Daoy (cell line): ENCODE measurements around the gene NKX6-1. TPM values are rescaled to one million over a fixed set of nuclear protein-coding genes. Genes with fewer than 3 reads are reported as not detected.

Experiments used
- DNase-seq: peaks from one replicate; pipeline ENCODE4 v3.0.0-alpha.2; 2015; ENCODE audit warnings: low read depth
- total RNA-seq: library from RNA; depleted of rRNA; stranded (reverse); fragments of >200 nt; shearing (Covaris generic); gene quantifications from 2 replicates; pipeline ENCODE4 v1.2.3, GENCODE V29; 2014

NKX6-1 gene
- total RNA-seq, 1 experiment from 2014 or later, result 0.86 TPM

DNA sequence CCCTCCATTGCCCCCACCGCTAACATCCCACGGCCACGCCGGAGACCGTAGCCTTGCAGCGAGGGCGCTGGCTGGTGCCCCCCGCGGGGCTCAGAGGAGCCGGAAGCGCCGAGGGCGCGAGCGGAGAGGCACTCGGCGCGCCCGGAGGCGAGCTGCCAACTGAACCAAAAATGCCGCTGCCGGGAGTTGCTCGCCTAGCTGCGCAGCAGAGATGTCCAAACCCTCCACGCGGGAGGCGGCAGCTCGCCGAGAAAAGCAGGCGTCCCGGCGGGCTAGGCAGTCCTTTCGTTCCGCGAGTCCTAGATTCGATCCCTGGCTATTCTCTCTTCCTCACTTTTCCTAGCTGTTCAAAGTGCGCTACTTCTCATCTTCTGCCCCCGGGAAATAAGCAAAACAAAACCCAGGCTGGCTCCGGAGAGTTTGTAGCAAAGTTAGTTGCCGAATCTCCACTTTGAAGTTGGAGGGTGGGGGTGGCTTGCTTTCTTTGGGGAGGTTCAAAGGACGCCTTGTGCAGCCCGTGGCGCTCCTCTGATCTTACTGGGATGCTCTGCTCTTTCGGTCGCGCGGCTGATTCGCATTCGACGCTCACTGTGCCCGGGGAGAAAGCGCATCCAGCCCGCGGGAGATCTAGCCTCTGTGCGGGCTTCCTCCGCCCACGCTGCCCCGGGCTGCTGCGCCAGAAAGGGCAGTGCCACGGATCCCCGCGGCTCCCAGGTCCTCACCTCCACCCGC, 723 bp downstream of the NKX6-1 start:
- DNase-seq, result peak; percentile 29

DNA sequence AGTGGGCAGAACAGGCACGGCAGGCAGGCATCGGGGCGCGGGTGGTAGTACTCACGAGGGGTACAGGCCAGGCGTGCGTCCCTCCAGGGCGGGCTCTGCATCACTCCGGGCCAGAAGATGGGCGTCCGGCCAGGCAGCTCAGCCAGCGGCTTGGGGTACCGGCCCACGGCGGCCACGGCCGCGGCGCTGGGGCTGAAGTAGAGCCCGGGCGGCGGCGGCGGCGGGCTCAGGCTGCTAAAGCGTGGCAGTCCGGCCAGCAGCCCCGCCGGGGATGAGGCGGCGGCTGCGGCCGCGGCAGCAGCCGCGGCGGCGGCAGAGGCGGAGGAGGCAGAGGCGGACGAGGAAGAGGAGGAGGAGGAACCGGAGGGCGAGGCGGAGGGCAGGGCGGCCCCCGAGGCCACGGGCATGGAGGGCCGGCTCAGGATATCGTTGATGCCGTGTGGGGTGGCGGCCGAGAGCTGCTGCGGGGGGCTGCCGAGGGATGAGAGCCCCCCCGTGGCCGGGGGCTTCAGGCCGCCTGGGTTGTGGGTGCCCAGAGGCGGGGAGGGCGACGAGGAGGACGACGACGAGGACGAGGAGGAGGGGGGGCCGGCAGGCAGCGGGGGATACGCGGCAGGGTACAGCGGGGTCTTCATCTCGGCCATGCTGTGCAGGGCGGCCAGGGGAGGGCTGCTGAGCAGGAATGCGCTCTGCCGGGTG, 1.4 kb downstream of the NKX6-1 start:
- no peak for DNase-seq

DNA sequence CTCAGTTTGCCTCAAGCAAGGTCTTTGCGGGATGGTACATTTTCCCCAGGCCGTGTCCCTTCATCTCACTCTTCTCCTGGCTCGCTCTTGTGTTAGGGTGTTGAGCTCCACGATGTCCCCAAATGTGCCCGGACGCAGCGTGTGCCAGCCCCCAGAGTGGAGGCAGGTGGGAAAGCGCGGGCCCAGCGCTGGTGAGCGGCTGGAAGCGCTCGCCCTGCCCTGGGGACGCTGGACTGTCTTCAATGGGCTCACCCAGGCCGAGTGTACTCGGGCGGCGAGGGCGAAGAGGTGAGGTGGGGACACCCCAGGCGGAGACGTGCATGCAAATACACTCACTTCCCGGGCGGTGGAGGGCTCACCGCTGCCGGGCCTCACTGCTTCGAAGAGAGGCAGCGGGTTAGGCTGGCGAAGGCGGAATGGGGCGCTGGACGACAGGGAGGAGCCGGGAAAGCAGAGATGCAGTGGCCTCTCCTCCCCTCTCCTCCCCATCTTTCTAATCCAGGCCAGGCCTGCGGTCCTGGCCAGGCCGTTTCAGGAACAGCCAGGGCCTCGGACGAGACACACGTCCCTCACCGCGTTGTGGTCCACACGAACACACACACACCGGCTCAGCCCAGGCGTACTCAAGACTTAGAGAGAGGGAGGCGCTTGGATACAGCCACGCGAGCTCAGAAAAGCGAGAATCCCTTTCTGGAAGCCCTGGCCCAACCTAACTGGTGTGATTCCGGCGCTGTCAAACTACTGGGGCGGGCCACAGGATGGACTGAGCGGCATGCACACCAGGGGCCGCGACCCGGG, 2.2 kb downstream of the NKX6-1 start:
- DNase-seq, result no peak

GRCh38 chr4:84496331-84496705, 2.8 kb downstream of the NKX6-1 start:
- no peak for DNase-seq

DNA sequence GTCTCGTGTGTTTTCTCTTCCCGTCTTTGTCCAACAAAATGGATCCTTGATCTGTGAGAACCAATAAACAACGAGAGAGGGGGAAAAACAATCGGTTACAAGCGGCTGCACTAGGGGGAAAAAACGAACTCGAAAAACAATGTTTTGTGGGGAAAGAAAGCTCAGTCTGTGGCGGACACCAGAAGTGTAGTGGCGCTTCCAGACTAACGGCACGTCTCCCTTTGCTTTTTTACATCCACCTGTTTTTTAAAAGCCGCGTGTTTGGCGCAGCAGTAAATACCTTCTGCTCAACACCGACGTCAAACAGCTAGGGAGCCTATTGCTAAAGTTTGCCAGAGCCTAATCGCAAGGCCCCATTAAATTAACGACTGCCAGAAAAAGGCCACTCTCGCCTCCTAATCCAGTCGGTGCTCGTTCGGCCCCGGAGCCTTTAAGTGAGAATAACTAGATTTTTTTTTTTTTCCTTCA, 3.3 kb downstream of the NKX6-1 start:
- no peak for DNase-seq

DNA sequence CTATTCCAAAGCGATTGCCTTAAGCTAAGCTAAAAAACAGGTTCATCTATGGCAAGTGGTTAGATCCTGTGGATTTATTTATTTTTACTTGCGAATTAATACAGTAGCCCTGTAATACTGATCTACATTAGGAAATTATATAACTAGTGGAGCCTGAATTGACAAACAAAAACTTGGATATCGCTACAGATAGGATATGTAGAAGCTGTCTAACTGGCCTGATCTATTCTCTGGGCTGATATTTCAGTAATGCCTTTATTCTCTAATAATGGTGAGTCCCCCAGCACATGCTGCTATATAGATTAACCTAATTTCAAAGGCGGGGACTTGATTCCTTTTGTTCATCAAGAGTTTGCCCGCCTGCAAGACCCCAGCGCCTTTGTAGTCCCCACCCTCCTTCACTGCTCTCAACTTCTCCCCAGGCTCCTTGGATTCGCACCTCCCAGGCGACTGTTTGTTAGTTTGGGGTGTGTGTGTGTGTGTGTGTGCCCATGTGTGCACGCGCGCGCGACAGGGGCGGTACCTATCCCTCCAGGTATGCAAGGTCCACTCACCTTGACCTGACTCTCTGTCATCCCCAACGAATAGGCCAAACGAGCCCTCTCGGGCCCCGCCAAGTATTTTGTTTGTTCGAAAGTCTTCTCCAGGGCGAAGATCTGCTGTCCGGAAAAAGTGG, 3.8 kb downstream of the NKX6-1 start:
- no peak for DNase-seq

- no peak for DNase-seq
These were observed 4.6 kb downstream of the NKX6-1 start for GRCh38 chr4:84494531-84494930.

DNA sequence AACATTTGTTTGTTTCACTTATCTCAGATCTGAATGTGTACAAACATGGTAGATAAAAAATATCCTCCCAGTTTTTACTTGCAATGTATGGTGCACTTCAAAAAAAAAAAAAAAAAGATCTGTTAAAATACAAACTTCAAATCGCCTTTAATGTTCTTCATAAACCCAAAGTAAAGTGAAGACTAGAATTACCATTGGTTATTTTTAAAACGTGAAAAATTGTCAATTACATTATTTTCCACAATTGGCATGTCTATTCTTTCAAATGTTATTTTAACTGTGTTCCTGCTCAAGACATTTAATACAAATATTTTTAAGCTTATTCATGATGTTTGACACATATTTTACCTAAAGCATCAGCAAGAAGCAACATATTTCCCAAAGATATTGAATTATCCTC, 5.0 kb downstream of the NKX6-1 start:
- no peak for DNase-seq

GRCh38 chr4:84493092-84493850, 5.8 kb downstream of the NKX6-1 start:
- no peak for DNase-seq

DNA sequence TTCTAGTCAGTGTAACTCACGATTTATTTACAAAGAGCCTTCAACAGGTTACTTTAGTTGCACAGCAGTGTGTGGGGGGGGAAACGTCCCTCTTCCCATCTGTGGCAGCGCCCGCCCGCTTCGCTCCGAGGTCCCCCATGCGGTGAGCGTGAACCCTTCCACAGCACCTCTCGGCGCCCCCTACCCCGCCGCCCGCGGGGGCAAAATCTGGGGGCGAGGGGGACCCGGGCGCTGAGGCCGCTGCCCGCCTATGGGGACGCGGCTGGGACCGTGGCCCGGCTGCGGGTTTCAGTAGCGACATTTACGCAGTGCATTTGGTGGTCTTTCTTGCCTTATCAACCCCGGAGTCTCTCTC, 6.4 kb downstream of the NKX6-1 start:
- DNase-seq, result no peak

DNA sequence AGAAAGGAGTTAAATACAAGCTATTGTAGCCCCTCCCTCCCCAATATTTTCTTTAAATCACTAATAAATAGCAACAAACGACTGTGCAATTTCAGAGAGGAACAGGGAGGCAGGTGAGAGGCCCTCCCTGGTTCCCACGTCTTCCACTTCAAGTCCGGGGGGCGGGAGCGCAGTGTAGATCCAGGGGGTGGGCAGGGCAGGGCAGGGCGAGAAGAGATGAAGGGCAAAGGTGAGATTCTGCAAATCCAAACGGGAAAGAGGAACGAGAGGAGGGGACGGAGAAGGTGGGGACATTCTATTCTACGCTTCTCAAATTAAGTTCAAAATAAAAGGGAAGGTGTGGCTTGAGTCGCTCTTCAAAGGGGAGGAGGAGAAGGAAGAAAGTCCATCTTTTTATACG, 6.8 kb downstream of the NKX6-1 start:
- no peak for DNase-seq

DNA sequence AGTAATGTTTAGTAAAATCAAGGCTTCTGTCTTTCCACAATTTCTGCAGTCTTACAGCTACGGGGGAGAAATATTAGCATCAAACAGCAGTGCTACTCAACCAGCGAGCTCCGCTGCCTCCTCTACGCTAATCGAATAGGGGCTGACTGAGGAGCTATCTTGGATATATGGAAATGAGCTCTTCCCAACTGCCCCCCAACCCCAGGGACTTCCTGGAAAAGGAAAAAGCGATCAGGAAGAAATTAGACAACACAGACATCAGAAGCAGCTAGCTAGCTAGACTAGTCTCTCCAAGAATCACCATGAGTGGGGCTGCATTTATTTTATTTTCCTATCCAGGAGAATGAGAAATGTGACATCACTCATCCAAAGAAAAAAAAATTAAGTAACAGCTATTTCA, 7.6 kb downstream of the NKX6-1 start:
- no peak for DNase-seq

- DNase-seq, result no peak
These were observed 8.4 kb downstream of the NKX6-1 start for GRCh38 chr4:84490663-84491062.

DNA sequence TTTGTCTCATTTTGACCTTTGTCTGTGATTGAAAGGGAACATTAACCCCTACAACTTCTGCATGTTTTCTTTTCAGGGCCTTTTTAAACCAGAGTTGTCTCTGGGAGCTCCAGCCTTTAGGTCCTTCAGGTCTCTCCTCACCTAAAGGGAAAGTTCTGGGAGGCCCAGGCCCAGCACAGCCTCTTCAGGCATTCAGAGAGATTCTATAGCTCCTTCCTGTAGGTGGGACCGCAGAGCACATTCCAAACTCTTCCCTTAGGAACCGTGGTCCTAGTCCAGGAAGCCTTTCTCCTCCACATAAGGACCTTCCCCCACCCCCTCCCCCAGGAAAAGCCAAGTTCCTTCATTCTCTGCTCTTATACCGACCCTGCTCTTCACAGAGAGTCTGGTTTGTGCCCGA, 14.9 kb downstream of the NKX6-1 start:
- DNase-seq, result no peak

- DNase-seq, result no peak
These were observed 15.4 kb downstream of the NKX6-1 start for GRCh38 chr4:84483688-84484087.

DNA sequence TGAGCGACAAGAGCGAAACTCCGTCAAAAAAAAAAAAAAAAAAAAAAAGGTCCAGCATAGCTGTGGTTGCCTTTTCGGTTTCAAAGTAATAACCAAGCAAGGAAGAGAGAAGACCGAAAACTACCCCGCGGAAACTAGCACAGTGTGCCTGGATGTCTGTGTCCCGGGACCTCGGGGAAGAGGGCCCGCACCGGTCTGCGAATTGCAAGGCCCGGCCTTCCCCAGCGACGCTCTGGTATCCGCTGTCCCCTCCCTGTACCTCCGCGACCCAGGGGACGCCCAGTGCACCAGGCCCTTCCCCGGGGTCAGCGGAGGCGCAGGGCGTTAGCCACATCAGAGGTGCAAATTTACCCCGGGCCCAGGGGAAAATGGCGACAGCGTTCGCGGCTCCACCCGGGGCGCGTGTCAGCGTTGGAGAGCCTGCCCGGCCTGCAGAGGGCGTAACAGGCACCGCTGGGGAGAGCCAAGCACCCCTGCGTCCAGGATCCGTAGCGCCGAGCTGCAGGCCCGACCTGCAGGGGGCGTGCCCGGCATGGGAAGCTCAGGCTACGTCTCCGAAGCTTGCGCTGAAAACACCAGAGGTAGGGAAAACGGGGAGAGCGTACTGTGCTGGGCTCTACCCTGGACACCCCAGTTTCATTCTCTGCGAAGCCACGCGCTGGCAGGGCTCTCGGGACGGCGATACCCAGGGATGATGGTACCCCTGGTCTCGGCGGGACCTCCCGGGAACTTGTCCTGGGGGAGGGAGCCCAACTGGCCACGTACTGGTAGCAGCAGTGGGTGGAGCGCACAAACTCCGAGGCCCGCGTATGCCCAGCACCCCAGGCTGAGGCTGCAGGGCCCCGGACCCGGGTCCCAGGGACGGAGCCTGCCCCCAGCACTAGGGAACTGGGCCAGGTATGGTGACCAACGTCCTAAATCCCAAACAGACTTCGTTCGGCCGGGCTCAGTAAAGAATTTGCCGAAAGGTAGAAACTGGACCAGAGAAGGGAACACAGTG, 16.2 kb downstream of the NKX6-1 start:
- DNase-seq, result no peak

GRCh38 chr4:84481860-84482245, 17.2 kb downstream of the NKX6-1 start:
- DNase-seq, result no peak

DNA sequence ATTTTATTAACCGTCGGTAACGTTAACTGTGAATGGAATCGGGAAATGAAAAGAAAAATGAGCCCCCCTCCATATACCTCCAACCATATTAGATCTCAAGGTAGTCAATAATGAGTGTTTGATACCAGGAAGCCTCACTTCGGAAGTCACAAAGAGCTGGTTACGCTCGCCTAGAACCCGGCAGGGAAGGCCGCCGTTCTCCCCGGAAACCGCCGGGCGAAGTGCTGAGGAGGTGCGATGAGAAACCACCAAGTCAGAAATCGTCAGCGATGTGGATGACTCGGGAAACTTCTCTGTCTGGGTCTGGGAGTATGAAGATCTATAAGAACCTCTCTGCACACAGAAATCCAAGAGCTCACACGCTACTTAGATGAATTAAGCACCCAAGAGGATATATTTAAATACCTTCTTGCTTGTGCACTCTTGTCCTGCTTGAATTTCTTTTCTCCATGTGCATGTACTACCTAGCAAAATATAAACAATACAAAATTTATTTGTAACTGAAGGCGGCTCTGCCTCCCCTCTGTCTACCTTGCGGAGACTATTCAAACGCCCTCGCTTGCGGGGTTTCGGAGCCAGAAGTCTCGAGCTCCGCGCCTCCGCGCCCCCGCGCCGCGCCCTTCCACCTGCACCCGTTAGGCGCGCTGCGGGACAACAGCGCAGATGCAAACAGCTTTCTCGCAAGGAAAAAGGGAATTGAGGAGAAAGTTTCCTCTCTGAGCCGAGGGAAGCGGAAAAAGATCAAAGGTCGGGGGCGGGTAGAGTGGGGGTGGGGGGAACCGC, 17.8 kb downstream of the NKX6-1 start:
- no peak for DNase-seq

DNA sequence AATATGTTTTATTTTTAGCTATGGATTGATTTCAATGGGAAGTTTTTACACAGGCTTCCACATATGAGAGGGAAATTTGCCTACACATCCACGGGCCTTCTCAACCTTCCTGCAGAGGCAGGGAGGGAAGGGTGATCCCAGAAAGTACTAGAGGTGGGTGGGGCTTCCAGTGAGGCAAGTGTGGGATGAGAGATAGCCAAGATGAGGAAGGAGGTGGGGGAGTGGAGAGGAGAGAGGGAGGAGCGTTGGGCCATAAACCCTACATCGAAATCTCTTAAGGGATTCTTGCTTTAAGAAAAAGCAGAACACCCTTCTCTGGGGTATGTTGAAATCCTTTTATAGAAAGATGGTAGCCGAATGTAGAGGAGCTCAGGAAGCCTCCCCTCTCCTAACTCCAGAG, 19.0 kb downstream of the NKX6-1 start:
- no peak for DNase-seq
